HG02852 (cell line): ENCODE measurements around the gene SLC22A12.

Source experiments
- ATAC-seq: cut with Tn5 transposase; IDR thresholded peaks from one replicate; pipeline ENCODE4 v1.9.1; 2021; ENCODE audit warnings: mild to moderate bottlenecking, moderate library complexity; ENCODE audit not compliant: unreplicated experiment

The SLC22A12 gene

GRCh38 chr11:64602466-64603070 is 11.5 kb downstream of the SLC22A12 start:
- no peak for ATAC-seq

- no peak for ATAC-seq
These were observed 12.5 kb downstream of the SLC22A12 start for GRCh38 chr11:64603411-64604110.

GRCh38 chr11:64604458-64605243 is 13.6 kb downstream of the SLC22A12 start:
- no peak for ATAC-seq

- ATAC-seq = no peak
These were observed 14.2 kb downstream of the SLC22A12 start for GRCh38 chr11:64605244-64605560.

GRCh38 chr11:64605656-64606585 is 14.9 kb downstream of the SLC22A12 start:
- ATAC-seq = no peak

- no peak for ATAC-seq
These were observed 15.9 kb downstream of the SLC22A12 start for GRCh38 chr11:64606796-64607380.

GRCh38 chr11:64607381-64607985 is 16.5 kb downstream of the SLC22A12 start:
- no peak for ATAC-seq

GRCh38 chr11:64608046-64608445 is 17.0 kb downstream of the SLC22A12 start:
- ATAC-seq = no peak

- ATAC-seq = no peak
These were observed 17.6 kb downstream of the SLC22A12 start for GRCh38 chr11:64608636-64609035.

GRCh38 chr11:64609436-64610047 is 18.5 kb downstream of the SLC22A12 start:
- ATAC-seq = no peak

- no peak for ATAC-seq
These were observed 19.6 kb downstream of the SLC22A12 start for GRCh38 chr11:64610596-64610995.

- no peak for ATAC-seq
These were observed 20.2 kb downstream of the SLC22A12 start for GRCh38 chr11:64611176-64611575.

- ATAC-seq = no peak
These were observed 21.0 kb downstream of the SLC22A12 start for GRCh38 chr11:64611869-64612646.

GRCh38 chr11:64613648-64614047 is 22.6 kb downstream of the SLC22A12 start:
- no peak for ATAC-seq

- no peak for ATAC-seq
These were observed 23.9 kb downstream of the SLC22A12 start for GRCh38 chr11:64614917-64615316.

GRCh38 chr11:64616817-64617216 is 25.8 kb downstream of the SLC22A12 start:
- ATAC-seq = no peak

GRCh38 chr11:64619196-64619595 is 28.2 kb downstream of the SLC22A12 start:
- no peak for ATAC-seq

- no peak for ATAC-seq
These were observed 28.9 kb downstream of the SLC22A12 start for GRCh38 chr11:64619811-64620380.
